Epidermal melanocyte (primary cell): ENCODE data around the gene MYH15.

Experiments used
- DNase-seq: peaks from one replicate; pipeline ENCODE4 v3.0.0; 2011; ENCODE audit warnings: low spot score; ENCODE audit not compliant: insufficient read length

MYH15 gene

DNA sequence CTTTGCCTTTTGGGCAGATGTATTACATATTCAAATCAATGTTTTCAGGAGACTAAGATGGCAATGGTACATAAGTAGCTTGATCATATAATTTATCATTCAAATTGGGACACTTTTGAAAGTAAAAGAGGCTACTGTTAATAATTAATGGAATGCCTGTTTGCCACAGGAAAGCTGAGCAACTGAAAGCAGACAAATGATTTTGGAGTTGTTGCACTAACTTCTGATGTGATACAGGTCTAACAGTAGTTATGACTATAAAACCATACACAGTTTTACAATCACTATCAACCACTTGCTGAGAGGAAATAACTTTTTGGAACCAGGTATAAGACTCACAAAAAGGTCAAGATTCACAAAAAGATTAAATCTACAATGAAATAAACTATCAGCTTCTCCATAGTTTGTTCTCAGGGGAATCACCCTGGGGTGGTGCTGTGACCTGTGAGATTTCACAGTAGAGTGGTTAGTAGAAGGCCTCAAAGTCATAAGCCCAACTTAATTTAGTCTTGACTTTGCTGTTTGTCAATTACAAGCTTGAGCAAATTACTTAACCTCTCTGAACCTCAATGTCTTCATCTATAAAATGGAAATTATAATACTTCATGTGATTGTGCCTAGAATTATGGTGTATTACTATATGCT, 171.4 kb downstream of the MYH15 start:
- DNase-seq = no peak

DNA sequence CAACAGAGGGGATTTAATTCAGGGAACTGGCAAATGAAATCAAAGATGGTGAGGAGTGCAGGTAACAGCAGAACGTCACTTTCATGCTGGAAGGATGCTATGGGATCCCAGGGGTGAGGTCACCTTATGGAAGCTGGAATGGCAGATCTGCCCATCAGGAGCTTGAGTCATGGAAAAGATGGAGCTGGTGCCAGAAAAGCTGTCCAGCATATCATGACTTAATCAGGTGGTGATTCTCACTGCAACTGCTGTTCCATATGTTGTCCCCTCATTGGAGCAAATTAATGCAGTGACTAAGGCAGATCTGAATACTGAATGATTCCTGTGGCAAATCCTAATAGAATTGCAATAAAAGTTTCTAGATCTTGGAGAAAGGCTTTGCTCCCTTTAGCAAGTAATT, 175.7 kb downstream of the MYH15 start:
- DNase-seq = no peak

DNA sequence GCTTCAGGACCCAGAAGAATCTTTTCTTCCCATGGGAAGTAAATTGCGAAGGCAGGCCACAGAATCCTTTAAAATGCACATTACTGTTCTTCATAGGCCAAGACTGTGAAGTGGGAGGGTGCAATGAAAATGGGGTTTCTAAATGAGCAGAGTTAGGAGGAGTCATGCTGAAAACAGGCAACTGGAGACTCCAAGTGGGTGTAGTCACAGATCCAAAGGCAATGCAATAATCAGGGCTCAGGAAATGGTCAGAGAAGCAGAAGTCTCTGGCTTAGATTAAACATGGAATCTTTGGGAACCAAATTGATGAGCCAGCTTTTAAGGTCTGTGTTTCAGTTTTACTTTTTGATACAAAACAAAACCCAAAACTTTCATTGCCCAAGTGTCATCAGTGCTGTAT, 176.4 kb downstream of the MYH15 start:
- no peak for DNase-seq

DNA sequence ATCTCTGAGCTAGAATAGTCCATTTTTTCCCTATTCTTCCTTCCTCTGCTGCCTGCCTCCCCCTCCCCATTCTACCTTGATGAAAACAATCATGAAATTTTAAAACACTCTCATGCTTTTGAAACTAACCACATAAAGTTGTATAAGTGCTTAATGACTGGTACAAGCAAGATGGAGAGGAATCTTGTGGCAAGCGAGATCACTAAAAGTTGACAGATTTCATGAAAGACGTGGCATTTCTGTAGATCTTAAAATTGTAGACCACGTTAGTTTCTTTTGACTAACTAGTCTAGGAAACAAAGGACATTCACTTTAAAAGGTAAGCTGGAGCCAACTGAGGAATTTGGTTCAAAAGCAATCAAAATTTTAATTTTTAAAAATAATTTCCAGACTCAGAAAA, 178.6 kb downstream of the MYH15 start:
- DNase-seq = no peak
